Inferior parietal cortex (tissue), 1 donor: ENCODE results near the gene CACNA1S.

Experiments
- DNase-seq: peaks from one replicate; pipeline ENCODE4 v3.0.0-alpha.2; 2016; ENCODE audit errors: extremely low spot score

The CACNA1S gene

GRCh38 chr1:201116091-201116490 is 3.9 kb upstream of the CACNA1S start:
- no peak for DNase-seq

DNA sequence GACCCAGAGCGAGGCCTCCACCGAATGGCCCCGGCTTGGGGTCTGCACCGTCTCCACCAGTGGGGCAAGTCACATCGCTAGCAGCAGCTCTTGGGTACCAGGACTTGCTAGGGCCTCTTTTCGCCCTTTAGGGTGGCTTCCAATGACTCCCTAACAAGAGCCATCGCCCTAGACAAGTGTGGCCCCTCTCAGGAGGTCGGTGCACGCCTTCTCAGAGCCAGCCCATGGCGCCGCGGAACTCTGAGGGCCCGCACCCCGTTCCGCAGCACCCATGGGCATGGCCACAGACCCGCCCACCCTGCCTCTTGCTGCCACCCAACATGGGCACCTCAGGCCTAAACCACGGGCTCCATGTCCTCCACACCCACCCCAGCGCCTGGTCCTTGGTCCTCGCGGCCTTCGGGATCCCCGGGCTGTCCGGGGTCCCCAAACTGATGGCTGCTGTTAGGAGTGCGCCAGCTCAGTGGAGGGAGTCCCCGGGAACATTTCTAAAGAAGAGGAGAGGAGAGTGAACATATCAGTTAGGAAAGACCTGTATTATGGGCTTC is 3.2 kb upstream of the CACNA1S start:
- DNase-seq = no peak

DNA sequence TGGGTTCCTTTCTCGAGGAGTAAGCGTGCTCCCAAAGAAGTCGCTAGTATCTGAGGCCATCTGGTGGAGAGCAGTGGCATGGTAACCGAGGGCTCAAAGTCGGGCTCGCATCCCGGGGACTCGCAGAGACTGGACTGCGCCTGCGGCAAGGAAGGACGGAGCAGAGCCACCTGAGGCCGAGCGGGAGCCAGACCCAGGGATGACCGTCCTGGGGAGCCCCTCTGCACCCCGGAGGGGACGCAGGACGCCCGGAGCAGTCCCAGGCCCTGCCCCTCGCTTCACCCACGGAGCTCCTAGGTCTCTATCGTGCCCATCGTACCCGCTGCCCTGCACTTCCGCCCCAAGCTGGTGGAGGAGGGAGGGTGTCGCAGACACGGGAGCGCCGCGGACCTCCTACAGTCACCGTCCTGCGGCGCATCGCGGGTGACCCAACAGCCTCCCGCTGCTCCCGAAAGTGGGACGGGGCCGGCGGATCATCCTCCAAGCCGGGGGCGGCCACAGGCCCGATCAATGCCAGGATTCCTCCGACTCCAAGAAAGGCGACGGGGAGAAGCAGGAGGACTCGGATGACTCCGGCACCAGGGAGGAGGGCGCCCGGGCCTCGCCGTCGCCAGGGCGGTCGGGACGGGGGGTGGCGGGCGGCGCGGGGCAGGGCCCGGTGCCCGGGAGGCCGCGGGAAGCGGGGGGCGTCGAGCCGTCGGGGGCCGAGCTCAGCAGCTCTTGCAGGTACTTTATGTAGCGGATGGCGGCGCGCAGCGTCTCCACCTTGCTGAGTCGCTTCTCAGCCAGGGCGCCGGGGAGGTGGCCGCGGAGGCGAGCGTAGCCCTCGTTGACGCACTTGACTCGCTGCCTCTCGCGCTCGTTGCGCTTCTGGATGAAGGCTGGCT is 2.3 kb upstream of the CACNA1S start:
- DNase-seq = peak; percentile 91

GRCh38 chr1:201113451-201114244 is 1.4 kb upstream of the CACNA1S start:
- no peak for DNase-seq

GRCh38 chr1:201112926-201113325 is 700 bp upstream of the CACNA1S start:
- no peak for DNase-seq

DNA sequence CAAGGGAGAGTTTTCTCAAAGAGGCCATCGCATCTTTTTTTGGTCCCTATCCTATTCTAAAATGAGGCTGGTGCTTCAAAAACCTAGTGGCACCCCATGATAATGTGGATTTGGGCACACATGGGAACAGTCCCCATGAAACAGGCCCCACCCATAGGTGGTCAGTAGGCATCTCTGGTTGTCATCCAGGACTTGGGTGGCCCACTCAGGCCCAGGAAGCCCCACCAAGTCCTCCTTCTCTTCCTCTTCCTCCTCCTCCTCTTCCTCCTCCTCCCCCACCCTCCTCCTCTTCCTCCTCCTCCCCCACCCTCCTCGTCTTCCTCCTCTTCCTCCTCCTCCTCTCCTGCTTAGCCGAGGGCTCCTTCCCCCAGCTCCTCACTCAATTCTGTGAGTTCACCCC is 554 bp downstream of the CACNA1S start:
- no peak for DNase-seq

DNA sequence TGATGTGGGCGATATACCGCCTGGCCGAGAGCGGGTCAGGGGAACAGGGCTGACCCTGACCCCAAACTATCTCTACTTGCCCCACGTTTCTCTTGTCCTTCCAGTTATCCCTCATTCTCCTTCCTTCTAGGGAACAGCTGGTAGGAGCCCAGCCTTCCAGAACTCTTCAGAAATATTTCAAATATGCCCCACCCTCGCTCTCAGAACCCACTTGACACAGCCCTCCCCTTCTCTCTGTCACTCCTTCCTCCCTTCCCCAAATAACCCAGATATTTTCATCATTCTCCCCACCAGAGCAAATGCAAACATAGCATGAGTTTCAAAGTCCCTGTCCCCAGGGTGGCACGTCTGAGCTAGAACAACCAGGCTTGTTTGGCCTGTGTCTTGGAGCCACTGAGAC is 1.1 kb downstream of the CACNA1S start:
- no peak for DNase-seq

DNA sequence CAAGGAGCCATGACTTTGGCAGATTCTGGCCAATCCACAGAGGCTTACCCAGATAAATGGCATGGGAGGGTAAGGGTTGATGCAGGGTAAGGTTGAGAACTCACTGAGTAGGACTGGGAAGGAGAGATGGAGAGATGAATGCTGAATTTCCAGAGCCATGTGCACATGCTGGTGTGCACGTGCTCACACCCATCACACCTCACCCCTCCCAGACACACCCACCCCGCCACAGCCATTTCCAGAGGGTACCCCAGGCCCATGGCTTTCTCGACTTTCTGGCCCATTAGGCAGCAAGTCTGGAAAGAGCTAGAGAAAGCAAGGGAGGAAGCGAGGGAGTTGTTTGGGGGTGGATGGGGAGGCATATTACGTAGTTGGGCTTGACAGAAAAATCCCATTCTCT is 1.6 kb downstream of the CACNA1S start:
- DNase-seq = no peak

- DNase-seq = no peak
Measured at GRCh38 chr1:201110138-201110537, 2.1 kb downstream of the CACNA1S start.

DNA sequence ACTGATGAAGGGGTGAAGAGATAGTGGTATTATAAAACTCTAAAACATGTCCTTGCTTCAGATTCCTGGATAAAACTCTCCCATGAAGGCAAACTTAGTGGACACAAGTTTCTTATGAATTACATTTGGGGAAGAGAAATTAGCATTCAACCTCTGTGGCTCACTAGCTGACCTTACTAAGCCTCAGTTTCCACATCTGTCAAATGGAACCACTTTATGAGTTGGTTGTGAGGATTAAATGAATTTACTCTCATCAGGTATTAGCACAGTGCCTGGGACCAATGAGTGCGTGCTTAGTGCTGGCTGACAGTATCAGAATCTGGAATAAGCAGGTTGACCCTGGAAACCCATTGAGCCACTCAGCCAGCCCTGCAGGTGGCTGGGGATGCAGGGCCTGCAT is 2.6 kb downstream of the CACNA1S start:
- DNase-seq = no peak

DNA sequence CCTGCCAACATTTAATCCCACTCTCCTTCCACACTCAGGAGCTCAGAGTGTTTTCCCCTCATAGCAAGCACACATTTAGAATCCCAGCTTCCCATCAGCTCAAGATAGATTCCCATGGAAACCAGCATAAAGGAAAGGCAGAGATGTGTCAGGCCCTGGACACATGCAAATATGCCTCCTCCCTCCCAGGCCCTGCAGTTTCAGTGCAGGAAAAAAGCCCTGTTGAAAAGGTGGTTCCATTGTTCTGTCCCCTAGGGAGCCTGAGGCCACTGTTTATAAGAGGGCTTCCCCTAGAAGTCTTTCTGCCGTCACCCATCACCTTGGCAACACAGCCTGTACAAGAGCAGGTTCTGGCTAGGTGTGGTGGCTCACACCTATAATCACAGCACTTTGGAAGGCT is 3.6 kb downstream of the CACNA1S start:
- DNase-seq = no peak

- DNase-seq = no peak
Measured at GRCh38 chr1:201105688-201106087, 6.5 kb downstream of the CACNA1S start.

DNA sequence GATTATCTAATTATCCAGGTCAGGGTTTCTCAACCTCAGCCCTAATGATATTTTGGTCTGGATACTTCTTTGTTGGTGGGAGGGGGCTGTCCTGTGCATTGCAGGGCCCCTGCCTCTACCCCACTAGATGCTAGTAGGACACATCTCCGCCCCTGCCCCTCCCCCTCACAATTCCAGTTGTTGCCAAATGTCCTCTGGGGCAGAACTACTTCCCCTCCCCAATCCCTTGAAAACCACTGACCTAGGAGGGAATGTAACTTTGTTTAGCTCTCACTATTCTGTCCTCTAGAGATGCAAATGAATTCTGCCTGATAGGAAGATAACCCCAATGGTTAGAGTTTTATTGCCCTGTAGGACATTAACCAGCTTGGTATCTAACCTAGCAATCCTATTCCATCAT is 8.1 kb downstream of the CACNA1S start:
- DNase-seq = no peak

DNA sequence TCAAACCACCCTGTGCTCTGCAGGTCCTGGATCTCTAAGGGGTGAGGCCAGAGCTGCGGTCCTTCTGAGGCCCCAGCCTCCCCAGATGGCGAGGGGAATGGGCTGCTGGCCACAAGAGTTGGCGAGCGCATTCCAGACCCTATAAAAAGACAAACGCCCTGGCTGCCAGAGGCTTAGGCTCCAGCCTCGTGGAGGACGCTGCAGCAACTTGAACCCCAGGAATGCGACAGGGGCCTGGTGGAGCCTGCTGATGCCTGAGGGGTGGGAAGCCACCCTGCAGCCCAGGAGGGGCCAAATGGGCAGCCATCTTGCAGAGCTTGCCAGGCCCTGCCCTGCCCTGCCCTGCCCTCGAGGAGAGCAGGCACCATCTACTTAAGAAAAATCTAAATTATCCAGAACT is 8.6 kb downstream of the CACNA1S start:
- DNase-seq = no peak

DNA sequence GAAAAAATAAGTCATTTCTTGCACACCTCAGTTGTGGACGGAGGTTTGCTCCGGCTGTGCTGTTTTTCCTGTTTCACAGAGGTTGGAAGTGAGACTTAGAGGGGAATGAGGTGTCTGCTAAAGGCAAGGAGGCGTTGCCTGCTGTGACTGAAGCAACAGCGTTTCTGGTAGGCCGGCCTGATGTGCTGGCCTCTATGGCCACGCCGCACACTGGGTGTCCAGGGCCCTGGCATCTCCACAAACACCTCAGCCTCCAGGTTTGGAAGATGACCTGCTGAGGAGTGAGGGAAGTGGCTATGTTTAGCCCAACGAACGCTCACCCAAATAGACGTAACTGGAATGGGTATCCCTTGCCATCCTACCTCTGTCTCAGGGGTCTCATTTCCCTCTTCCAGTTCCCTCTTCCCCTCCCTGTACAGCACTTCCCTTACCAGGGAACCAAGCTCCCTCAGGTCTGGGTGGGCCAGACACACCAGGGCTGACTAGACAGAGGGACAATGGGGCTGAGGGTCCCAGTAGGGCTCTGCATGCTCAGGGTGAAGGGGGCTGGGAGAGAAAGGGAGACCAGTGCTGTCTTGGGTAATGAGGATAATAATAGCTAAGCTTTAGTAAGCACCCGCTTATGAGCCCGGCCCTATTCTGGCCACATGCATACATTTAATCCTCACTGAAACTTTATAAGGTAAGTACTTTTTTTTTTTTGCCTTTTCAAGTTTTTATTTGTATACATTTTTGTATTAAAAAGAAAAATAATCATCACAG is 11.9 kb downstream of the CACNA1S start:
- DNase-seq = no peak

DNA sequence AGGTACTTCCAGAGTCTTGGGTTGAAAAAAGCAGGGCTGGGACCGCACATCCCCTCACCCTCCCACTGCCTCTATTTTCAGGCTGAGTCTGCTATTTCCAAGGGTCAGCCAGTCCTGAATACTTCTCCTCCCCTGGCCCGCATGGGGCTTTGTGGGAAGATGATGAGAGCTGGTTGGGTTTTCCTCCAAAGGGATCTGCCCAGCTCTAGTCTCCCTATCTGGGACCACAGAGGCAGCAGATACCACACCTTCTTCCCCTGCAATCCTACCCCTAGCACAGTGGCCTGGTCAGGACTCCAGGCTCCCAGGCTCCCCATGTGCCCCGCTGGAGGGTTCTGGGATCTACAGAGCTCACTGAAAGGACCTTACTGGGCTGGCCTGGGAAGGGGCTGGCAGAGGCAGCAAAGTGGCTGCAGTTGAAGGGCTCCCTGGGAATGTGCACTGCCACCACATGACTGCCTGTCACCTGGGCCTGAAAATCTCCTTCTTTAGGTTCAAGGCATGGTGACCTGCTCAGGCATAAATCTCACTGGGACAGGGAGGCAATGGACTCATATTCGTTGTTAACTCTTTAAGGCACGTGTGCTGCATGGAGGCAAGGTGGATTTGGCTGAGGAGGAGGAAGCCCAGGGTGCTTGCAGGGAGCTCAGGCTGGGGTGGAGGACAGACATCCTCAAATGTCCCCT is 13.1 kb downstream of the CACNA1S start:
- DNase-seq = no peak

- no peak for DNase-seq
Measured at GRCh38 chr1:201096977-201097856, 15.0 kb downstream of the CACNA1S start.

- no peak for DNase-seq
Measured at GRCh38 chr1:201096041-201096461, 16.2 kb downstream of the CACNA1S start.

DNA sequence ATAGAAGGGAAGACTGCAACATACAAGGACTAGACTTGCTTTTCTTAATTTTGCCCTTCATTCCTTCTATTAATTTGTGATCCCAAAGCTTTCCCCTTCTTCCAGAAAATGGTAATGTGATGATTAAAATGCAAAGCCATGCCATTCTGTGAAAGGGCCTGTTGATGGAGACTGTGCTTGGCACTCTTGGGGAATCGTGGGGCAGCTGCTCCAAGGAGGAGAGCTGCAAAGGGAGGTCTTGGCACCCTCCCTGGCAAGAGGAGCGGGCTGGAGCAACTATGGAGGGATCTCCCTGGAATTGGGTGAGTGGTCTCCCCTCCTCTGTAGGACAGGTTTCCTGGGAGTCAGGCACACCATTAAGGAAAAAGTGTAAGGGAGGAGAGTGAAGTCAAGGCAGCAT is 16.6 kb downstream of the CACNA1S start:
- peak; percentile 14 for DNase-seq

DNA sequence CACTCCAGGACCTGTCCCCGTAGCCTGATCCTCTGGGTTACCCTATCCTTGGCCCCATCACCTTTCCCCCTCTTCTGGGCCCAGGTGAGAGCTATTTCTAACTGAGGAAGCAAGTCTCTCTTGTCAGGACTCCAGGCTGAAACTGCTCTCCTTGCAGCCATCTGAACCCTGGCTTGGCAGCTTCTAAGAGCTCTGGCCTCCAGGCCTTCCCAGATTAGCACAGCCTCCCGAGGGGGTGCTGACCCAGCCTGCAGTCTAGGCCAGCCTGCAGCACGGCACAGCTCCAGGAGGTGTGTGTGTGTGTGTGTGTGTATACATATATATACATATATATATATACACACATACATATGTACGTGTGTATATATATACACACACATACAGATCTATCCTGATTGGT is 17.4 kb downstream of the CACNA1S start:
- DNase-seq = no peak
